ENCODE data around the gene GOLGA7B.

GOLGA7B gene

DNA sequence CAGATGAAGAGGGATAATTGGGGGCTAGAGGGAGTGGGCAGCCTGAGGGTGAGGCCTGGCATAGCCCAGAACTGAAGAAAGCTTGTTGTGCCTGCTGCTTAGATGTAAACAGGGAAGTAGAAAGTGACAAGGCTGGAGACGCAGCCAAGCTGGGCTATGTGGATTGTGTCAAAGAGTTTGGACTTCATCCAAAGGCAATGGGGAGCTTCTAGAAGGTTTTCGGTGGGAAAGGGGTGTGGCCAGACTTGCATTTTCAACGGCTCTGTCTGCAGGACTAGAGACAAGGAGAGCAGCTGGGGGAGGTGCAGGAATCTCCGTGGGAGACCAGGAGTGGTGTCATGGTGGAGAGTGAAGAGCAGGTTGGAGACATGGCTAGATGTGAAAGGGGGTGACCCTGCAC, 48.8 kb downstream of the GOLGA7B start:
- no peak for DNase-seq

DNA sequence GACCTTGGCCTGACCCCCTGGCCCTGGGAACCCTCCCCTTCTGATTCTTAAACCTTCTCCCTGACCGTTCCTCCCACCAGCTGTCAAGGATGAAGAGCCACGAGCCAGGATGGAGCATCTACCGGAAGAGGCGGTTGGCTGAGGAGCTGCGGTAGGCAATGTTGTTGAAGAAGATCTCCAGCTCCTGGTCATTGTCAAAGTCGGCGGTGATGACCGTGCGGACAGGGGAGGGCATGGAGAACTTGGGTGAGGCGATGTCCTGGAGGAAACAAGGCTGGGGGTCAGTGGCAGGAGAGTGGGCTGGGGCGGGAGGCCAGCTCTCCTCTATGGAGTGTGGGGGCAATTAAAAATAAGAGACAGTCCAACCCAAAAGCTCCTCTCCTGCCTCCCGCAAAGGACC, 51.7 kb downstream of the GOLGA7B start:
- no peak for DNase-seq

DNA sequence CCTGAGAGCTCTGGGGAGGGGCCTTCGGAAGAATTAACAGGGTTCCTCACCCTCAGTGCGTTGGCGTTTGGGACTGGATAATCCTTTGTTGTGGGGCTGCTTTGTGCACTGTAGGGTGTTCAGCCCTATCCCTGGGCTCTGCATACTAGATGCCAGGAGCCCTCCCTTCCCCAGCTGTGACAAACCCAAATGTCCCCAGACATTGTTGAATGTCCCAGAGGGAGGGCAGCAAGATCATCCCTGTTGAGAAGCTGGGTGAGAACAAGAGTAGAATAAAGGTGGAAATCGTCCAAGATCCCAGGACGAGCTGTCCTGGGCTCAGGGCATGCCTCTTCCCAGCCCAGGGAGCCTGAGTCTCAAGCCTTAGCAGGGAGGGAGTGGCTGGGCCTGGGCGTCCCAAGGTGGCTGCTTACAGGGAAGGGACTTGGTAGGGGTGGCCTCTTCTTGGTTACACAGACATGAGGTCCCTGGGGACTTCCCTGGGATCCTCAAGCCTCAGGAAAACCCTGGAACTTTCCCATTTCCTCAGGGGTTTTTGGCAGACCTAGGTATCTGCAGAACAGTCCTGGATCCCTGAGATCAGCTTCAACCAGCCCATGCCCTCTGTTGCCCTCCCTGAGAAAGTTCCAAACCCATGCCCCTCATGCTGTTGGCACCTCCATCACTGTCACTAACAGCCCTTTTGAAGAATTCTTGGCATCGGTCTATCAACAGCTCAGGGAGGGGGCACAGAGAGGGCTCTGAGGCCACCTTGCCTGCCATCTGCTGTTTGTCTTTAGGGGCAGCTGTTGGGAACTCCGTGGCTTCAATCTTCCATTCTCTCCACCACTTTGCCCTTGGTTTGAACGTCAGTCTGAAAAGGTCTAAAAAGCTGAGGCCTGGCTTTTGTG, 53.7 kb downstream of the GOLGA7B start:
- peak; percentile 94 for DNase-seq

DNA sequence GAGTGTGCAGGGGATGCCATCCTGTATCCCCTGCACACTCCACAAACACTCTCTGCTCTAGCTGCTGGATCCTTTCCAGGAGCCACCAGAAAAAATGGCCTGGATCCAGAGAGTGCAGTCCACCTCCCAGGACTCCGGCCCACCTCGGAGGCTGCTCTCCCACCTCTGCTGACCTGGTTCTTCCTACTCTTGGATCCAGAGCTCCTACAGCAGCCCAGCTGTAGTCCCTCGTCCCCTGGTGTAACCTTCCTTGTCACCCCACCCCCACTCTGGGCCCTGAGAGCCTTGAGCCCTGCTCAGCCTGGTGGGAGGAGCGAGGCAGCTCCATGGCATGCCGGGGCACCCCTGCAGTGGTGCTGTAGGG, 54.4 kb downstream of the GOLGA7B start:
- DNase-seq: no peak

DNA sequence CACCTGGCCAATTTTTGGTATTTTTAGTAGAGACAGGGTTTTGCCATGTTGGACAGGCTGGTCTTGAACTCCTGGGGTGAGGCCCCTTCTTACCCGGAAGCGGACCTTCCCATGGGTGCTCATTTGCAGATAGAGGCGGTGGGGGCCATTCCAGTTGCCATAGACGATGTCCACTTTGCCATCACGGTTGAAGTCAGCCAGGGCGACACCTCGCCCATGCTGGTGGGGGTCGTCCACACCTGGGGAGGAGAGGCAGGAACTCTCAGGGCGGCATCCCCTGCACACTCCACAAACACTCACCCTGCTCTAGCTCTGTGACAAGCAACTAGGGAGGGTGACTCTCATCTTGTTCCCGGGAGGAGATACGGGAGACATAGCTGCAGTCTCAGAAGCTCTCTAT, 54.9 kb downstream of the GOLGA7B start:
- DNase-seq: no peak

DNA sequence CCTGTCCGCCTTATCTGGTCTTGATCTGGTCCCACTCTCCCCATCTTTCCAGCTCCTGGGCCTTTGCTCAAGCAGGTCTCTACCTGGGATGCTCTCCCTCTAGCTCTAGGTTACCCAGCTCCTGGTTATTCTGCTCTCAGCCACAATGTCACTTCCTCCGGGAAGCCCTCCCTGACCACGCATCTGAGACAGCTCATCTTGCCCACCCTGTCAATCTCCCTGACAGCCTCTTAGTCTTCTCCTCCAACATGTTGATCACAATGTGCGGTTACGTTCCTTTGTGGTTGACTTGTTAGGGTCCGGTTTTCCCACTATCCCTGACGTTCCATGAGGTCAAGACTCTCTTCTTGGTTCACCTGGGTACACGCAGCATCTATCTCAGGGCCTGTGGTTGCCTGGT, 55.6 kb downstream of the GOLGA7B start:
- DNase-seq: no peak

DNA sequence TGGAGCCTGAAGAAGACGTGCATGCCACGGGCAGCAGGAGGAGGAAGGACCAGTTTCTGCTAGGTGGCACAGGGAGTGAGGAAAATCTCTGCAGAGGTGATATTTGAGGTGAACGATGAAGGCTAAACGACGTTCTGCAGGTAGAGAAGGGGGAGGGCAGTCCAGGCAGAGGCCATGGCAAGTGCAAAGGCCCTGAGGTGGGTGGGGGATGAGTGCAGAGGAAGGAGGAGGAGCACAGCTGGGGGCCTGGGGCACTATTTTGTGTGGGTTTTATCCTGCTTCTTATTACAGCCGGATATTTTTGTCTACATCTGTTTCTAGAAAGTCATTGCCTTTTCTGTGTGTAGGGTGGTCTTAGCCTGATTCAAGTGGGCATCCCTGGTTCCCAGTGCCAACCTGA, 57.6 kb downstream of the GOLGA7B start:
- no peak for DNase-seq

DNA sequence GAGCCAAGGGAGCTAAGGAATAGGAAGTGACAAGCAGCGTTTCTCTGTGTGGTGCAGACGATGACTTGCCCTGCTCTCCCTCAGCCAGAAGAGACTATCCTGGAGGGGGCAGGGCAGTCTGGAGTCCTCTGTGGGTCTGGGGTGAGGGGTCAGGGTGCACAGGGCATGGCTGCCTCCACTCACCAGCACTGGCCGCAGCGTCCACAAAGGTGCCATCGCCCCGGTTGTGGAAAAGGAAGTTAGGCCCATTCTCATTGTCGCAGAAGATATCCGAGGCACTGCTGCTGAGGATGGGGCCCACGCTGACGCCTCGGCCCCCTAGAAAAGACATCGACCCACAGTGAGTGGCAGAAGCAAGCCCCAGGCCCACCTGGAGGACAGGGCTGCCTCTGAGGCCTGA, 58.2 kb downstream of the GOLGA7B start:
- no peak for DNase-seq

DNA sequence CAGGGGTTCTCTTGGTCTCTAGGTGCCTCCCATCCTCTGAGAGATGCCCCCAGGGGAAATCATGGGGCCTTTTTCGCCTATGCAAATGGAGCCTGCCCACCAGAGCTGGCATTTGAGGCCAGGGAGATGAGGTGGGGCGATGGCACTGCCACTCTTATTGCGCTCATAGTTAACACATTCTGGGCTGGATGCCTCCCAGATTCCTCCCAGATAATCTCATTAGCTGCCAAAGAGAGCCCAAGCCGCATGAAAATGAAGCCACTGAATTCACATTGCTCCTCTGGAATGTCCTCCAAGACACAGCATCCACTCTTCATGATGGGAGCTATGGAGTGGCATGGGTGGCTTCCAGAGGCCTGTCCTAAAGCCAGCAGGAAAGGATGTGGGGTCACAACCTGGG, 61.0 kb downstream of the GOLGA7B start:
- no peak for DNase-seq

DNA sequence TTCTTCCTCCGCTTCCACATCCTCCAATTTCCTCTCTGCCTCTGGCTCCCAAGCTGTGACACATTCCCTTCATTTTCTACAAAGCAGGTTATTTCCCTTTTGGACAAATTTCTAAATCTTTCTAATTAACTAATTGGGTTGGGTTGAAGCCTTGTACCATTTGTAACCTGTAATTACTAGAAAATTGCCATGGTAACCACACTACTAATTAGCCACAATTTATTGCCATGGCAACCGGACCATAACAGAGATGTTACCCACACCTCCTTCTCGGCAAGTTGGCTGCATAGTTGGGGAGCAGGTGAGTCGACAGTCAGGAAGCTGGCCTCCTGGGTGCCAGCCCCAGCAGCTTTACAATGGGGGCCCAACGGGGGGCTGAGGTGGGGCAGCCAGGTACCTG, 61.6 kb downstream of the GOLGA7B start:
- DNase-seq: no peak

DNA sequence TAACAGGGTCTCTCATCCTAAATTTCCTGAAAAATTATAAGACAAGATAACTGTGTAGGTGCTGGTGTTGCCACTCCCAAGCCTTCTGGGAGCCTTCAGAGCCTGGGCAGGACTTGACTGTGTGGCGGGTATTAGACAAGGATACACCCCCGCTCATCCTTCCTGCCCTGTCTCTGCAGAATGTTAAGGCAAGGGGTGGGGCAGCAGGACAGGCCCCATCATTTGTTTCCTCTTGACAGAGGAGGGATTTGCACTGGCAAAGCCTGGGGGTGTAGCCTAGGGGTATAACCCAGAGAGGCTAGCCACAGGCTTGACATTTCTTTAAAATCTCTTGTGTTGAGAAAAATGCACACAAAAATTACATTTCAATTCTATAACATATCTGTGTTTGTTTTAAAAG, 63.5 kb downstream of the GOLGA7B start:
- DNase-seq: no peak

DNA sequence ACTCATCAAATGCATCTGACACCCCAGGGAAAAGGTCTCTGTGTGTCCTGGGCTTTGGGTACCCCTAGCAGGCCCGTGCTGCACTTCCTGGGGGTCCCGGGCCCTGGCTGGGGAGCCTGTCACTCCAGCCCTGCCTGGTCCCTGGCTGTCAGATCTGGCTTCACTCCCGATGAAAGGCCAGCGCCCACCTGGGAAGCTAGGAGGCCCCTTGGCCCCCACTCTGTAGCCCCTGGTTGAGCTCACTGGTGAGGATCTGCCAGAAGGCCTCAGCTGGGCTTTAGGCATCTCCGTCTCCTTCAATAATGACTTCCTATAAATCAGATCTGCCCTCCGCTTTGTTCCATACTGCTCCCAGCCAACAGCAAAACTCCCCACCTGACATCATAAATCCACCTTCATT, 64.0 kb downstream of the GOLGA7B start:
- DNase-seq: no peak

DNA sequence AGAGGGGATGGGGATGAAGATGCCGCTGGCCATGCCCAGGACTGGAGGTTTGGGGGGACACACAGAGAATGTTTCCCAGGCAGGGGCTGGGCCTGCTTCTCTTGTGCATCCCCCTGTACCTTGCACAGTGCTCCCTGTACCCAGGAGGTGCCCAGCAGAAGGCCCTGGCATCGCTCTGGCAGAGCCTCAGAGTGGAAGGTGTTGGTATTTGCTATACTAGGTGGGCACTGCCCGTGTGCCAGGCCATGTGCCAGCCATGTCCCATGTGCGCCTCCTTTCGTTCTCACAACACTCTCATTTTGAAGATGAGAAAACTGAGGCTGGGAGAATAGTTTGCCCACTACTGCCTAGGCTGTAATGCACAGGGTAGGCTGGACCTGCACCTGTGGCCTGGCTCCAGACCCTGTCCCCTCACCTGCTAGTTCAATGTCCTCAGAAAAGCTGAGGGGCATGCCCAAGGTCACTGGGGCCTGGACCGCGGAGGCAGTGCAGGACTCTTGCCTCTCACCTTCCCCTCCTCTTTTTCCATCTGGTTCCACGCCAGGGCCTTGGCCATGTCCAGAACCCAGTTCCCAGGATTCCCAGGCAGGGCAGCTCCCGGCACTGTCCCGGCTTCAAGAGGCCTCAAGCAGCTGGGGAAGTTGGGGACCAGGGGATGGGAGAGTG, 64.7 kb downstream of the GOLGA7B start:
- no peak for DNase-seq

DNA sequence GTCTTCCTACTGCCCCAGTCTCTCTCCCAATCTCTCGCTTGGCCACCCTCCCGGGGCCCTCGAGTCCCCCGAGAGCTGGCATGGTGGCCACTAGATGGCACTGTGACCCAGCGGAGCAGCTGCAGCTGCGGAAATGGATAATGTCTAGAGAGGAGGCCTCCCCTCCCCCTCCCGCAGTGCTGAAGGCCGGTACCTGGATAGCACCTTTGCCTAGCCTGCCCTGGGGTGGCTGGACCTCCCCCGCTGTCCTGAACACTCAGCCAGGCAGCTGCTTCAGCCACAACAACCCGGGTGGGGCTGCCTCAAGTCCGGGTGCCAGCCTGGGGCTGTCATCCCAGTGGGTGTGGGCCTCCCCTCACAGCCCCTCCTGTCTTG, 65.2 kb downstream of the GOLGA7B start:
- DNase-seq: peak; percentile 65

DNA sequence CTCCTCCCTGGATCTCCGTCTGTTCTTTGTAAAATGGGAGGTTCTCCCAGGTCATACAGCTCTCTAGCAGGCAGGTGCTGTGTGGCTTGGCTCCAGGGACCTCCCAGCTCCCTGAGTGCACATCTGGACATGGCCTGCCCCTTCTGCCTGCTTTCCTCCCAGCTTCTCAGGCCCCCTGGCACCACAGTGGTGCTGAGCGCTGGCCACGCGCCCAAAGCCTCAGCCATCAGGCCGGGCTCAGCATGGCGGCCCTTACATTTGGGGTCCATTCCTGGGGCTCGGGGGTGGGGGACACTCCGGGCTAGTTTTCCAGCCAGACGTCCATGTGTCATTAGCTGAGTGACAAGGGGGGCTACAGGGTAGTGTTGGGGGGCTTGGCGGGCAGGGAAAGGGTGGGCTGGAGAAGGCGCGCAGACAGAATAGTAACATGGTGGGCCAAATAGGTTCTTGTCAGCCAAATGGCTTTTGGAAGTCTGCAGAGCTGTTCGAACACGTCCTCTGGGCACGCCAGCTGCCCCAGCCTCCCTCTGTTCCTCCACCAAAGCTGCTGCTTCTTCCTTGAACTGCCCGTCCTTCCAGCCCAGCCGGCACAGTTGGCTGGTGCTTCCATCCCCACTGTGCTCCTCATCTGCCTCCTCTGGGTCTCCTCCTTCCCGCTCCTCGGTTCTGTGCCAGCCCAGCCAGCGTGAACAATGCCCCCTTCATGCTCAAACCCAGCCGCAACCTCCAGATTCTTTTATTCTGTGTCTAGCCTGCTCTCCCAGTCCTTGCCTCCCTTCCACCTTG, 65.9 kb downstream of the GOLGA7B start:
- peak; percentile 84 for DNase-seq

DNA sequence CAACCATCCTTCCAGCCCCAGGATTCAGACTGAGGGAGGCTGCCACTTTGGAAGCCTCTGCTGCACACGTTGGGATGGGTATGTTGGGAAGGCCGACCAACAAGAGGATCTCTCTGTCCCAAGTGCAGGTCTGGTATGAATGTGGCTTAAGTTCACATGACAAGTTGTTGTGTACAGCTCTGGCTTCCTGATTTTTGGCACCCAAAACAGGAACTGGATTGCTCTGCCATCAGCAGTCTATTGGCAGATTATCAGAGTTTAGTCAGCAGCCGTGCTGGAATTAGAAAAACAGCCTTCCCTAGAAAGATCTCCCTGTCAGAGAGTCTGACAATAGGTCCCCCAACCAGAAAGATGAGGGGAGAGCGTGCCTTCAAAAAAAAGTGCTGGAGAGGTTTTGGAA, 66.9 kb downstream of the GOLGA7B start:
- DNase-seq: peak; percentile 61

DNA sequence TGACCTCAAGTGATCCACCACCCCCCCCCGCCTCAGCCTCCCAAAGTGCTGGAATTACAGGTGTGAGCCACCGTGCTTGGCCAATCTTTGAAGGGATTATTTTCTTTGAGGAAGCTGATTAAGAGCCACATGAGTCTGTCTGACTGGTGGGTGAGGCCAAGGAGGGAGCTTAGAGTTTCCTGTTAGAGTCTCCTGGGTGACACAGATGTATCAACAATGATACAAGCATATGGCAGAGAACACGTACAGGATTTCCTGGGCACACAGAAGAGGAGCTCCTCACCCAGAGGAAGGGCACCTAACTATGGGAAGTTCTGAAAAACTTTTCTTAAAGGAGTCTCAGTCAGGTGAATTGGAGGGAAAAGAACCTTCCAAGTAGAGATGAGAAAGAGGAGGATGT, 69.4 kb downstream of the GOLGA7B start:
- no peak for DNase-seq

DNA sequence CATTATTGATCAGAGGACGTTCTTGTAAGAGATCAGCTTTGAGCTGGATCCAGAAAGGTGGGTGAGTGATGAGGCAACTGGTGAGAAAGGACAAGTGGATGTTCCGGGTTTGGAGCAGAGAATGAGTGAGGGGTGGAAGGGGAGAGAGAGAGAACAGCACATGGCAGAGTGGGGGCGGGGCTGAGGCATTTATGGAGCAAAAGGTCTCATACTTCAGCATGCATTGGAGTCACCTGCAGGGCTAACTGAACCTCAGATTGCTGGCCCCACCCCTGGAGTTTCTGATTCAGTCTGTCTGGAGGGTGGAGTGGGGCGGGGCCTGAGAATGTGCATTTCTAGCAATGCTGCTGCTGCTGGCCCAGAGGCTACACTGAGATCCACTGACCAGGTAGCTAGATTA, 71.2 kb downstream of the GOLGA7B start:
- DNase-seq: no peak
